NT2/D1 (cell line): ENCODE data around the gene RBMY1D.
"Not testable (repeated sequence)": the region's sequence is repeated elsewhere in the genome, so short reads cannot be mapped to it uniquely, and the experiment has no call there.

Experiments used
- DNase-seq: peaks from one replicate; pipeline ENCODE4 v3.0.0-alpha.2; 2011; ENCODE audit warnings: low read depth, low spot score
- H3K27me3 ChIP-seq: 2 replicates; pipeline ENCODE4 v1.6.0; 2011; ENCODE audit warnings: mild to moderate bottlenecking; ENCODE audit not compliant: insufficient read length, insufficient read depth
- H3K36me3 ChIP-seq: 2 replicates; pipeline ENCODE4 v1.6.1; 2011; ENCODE audit warnings: mild to moderate bottlenecking, low read length, mixed read lengths; ENCODE audit not compliant: insufficient read depth, insufficient read length
- H3K4me1 ChIP-seq: 2 replicates; pipeline ENCODE4 v1.5.1; 2011; ENCODE audit not compliant: insufficient read depth, insufficient read length
- H3K4me3 ChIP-seq: 2 replicates; pipeline ENCODE4 v1.5.1; 2011; ENCODE audit warnings: low read depth; ENCODE audit not compliant: insufficient read length
- H3K9ac ChIP-seq: 2 replicates; pipeline ENCODE4 v1.6.0; 2011; ENCODE audit warnings: low read depth; ENCODE audit not compliant: insufficient read length
- H3K9me3 ChIP-seq: 2 replicates; pipeline ENCODE4 v1.5.1; 2011; ENCODE audit warnings: mild to moderate bottlenecking, low read length; ENCODE audit not compliant: insufficient read depth
- SUZ12 ChIP-seq: IDR thresholded peaks from 2 replicates; pipeline ENCODE4 v1.6.1; 2011; ENCODE audit not compliant: insufficient read length, insufficient read depth; ENCODE audit errors: extremely low read depth
- YY1 ChIP-seq: IDR thresholded peaks from 2 replicates; pipeline ENCODE4 v1.6.1; 2011; ENCODE audit not compliant: insufficient read length, insufficient read depth
- ZNF274 ChIP-seq: IDR thresholded peaks from 2 replicates; pipeline ENCODE4 v1.6.1; 2011; ENCODE audit warnings: mild to moderate bottlenecking, low read depth, low read length

RBMY1D gene

DNA sequence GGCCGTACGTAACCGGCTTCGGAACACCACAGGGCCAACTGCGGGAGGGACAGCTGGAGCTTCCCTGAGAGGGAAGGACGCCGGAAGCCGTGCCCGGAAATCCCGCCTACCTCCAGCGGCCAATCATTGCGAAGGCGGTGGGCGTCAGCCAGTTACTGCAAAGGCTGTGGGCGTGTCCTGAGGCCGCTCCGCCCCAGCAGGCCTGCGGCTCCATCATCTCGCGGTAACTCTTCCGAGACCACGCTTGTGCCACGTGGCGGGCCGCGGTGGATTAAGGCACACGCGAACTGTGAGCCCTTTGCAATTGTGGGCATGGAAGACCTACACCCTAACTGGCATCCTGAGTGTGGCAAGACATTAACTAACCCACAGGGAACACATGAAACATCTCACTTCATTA is at the start of gene RBMY1D:
Gene RBMY1D, minus strand, starts transcription at position 101 of the 400 bp plus-strand sequence. CDS start 2,013 bp downstream, outside the sequence.
- H3K4me1 ChIP-seq, H3K4me3 ChIP-seq, H3K36me3 ChIP-seq, H3K9ac ChIP-seq, DNase-seq, H3K27me3 ChIP-seq, H3K9me3 ChIP-seq: not testable (repeated sequence)

DNA sequence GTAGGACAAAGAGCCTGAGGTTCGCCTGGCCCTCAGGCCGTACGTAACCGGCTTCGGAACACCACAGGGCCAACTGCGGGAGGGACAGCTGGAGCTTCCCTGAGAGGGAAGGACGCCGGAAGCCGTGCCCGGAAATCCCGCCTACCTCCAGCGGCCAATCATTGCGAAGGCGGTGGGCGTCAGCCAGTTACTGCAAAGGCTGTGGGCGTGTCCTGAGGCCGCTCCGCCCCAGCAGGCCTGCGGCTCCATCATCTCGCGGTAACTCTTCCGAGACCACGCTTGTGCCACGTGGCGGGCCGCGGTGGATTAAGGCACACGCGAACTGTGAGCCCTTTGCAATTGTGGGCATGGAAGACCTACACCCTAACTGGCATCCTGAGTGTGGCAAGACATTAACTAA is 23.6 kb upstream of the RBMY1D start, which contains the start of gene RBMY1E:
Gene RBMY1E, minus strand, starts transcription at position 101 of the 400 bp plus-strand sequence. CDS start 1,978 bp downstream, outside the sequence.
- H3K4me3 ChIP-seq, H3K27me3 ChIP-seq, H3K9ac ChIP-seq, DNase-seq, H3K36me3 ChIP-seq, H3K9me3 ChIP-seq, H3K4me1 ChIP-seq: not testable (repeated sequence)

DNA sequence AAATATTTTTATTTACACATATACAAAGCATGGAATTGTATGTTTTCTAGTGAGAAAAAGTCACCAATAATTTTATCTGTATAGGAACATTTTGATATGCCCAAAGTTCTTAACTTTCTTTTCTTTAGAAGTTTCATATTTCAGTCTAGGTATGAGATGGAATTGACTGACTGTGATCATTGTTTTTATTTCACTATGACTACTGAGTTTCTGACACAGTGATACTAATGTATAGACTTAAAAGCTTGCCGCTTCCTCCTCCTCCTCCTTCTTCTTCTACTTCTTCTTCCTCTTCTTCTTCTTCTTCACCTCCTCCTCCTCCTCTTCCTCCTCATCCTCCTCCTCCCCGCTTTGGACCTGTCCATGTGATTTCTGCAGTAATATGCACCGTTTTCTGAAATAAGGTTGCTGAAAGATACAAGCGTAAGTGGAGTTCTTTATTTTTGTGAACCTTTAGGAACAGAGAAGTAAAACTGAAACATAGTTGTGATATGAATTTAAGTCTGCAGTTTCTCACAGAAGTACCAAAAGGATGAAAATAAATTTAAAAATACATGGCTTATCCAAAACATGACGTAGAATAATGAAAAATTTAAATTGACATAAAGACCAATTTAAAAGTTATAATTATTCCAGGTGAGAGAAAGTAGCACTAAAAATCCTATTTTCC is 24.8 kb downstream of the RBMY1D start:
- not testable (repeated sequence) for H3K36me3 ChIP-seq, H3K9me3 ChIP-seq, H3K27me3 ChIP-seq, H3K4me1 ChIP-seq, DNase-seq, H3K9ac ChIP-seq, H3K4me3 ChIP-seq

DNA sequence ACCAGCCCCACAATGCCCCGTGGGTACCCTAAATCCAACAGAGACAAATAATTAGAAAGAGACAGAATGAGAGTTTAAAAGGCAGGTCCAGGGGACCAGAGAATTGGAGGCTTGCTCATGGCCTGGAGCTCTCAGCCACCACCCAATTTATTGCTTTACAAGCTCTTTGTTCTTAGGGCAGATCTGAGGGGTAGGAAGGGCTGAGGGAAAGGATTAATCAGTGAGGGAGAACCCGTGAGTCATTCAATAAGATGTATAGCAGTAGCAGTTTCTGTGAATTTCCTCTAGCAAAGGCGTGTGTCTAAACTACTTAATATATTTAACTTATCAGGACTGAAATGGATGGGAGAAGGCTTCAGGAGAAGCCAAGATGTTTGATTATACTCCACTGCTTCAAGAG is 48.8 kb downstream of the RBMY1D start:
- H3K4me3 ChIP-seq = no peak overlapping the region
- TF ChIP-seq ZNF274 (no peak), SUZ12 (no peak), YY1 (no peak)
- DNase-seq = no peak
- H3K9ac ChIP-seq = no peak overlapping the region
- no peaks in the 10 kb centered on the region for H3K36me3 ChIP-seq
- no peaks in the 10 kb centered on the region for H3K27me3 ChIP-seq
- H3K4me1 ChIP-seq = no peaks in the 10 kb centered on the region
- H3K9me3 ChIP-seq = no peaks in the 10 kb centered on the region

DNA sequence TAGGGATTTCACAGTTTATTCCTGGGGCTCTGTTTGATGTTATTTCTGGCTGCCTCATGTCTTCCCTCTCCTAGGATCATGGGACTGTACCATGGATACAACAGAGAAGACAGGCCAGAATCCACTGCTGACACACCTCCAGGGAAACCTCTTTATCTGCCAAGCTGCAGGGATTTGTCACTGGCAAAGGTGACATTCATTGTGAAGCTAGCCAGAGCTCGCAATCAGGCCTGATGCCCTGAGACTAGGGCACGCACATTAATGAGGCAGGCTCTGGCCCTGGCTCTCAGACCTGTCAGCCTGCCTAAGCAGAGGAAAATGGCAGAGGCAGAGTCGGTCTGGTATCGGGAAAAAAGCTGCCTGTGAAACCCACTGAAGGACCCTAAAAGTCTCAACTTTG is 52.2 kb downstream of the RBMY1D start:
- H3K4me3 ChIP-seq = no peak overlapping the region
- TF ChIP-seq YY1 = no peak
- TF ChIP-seq SUZ12 = no peak
- TF ChIP-seq ZNF274 = no peak
- no peaks in the 10 kb centered on the region for H3K4me1 ChIP-seq
- H3K9me3 ChIP-seq = no peaks in the 10 kb centered on the region
- no peaks in the 10 kb centered on the region for H3K36me3 ChIP-seq
- DNase-seq = no peak
- H3K27me3 ChIP-seq = no peaks in the 10 kb centered on the region
- H3K9ac ChIP-seq = no peak overlapping the region

DNA sequence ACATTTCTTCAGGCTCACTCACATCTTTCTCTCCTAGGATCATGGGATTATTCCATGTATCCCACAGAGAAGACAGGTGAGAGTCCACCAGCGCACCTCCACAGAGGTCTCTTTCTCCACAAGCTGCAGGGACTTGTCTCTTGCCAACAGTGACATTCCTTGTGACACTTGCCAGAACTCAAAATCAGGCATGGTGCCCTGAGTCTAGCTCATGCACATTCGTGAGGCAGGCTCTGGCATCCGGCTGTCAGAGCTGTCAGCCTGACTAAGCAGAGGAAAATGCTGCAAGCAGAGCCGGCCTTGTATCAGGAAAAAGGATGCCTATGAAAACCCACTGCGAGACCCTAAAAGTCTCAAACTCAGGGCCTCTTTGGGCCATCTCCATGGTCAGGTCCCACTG is 54.8 kb downstream of the RBMY1D start:
- TF ChIP-seq ZNF274 (no peak), YY1 (no peak), SUZ12 (no peak)
- no peak overlapping the region for H3K9ac ChIP-seq
- H3K9me3 ChIP-seq = no peaks in the 10 kb centered on the region

DNA sequence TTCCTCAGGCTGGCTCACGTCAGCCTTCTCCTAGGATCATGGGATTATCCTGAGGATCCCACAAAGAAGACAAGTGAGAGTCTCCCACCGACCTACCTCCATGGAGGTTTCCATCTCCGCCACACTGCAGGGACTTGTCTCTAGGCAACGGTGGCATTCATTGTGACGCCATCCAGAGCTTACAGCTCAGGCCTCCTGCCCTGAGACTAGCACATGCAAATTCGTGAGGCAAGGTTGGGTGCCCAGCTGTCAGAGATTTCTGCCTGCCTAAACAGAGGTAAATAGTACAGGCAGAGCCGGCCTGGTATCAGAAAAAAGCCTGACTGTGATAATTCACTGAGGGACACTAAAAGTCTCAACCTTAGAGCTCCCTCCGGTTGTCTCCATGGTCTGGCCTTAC is 58.0 kb downstream of the RBMY1D start:
- Histone ChIP-seq H3K9ac (no peak overlapping the region), H3K27me3 (no peaks in the 10 kb centered on the region), H3K4me3 (no peak overlapping the region), H3K9me3 (no peaks in the 10 kb centered on the region), H3K4me1 (no peaks in the 10 kb centered on the region), H3K36me3 (no peaks in the 10 kb centered on the region)
- TF ChIP-seq YY1 (no peak), SUZ12 (no peak), ZNF274 (no peak)
- no peak for DNase-seq

More for the DNA sequence above, 54.8 kb downstream of the RBMY1D start:
- Histone ChIP-seq H3K4me3 (no peak overlapping the region), H3K27me3 (no peaks in the 10 kb centered on the region), H3K4me1 (no peaks in the 10 kb centered on the region), H3K36me3 (no peaks in the 10 kb centered on the region)
- DNase-seq = no peak

DNA sequence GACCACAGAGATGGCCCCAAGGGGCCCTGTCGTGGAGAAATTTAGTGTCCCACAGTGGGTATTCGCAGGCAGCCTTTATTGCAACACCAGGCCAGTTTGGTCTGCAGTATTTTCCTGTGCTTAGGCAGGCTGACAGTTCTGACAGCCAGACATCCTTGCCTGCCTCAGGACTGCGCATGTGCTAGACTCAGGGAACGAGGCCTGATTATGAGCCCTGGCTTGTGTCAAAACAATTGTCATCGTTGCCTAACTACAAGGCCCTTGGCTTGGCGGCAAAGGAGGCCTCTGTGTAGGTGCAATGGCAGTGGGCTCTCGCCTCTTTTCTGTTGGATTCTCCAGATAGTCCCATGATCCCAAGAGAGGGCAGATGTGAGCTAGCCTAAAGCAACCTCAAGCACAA is 59.3 kb downstream of the RBMY1D start:
- DNase-seq = no peak
- no peaks in the 10 kb centered on the region for H3K4me1 ChIP-seq

More for the DNA sequence above, 59.3 kb downstream of the RBMY1D start:
- Histone ChIP-seq H3K9me3 (no peaks in the 10 kb centered on the region), H3K4me3 (no peak overlapping the region), H3K9ac (no peak overlapping the region), H3K36me3 (no peaks in the 10 kb centered on the region), H3K27me3 (no peaks in the 10 kb centered on the region)
- TF ChIP-seq SUZ12 (no peak), ZNF274 (no peak), YY1 (no peak)
